ENCODE results near the gene IFNB1.

The IFNB1 gene

GRCh38 chr9:21104787-21105186 is 27.0 kb upstream of the IFNB1 start:
- H3K27ac ChIP-seq, result no peak overlapping the region
- no peak for DNase-seq (ENCODE audit: low spot score)
- CTCF ChIA-PET, result interaction anchor here (0.6 to 1.2 kb wide), 6 partner anchors 9 to 1193 kb away, joined by 3 to 5 read pairs (median 3); no protein-coding TSS in a partner anchor
- TF ChIP-seq, protein P1, sequence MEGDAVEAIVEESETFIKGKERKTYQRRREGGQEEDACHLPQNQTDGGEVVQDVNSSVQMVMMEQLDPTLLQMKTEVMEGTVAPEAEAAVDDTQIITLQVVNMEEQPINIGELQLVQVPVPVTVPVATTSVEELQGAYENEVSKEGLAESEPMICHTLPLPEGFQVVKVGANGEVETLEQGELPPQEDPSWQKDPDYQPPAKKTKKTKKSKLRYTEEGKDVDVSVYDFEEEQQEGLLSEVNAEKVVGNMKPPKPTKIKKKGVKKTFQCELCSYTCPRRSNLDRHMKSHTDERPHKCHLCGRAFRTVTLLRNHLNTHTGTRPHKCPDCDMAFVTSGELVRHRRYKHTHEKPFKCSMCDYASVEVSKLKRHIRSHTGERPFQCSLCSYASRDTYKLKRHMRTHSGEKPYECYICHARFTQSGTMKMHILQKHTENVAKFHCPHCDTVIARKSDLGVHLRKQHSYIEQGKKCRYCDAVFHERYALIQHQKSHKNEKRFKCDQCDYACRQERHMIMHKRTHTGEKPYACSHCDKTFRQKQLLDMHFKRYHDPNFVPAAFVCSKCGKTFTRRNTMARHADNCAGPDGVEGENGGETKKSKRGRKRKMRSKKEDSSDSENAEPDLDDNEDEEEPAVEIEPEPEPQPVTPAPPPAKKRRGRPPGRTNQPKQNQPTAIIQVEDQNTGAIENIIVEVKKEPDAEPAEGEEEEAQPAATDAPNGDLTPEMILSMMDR (conservative IDR thresholded peaks at IDR 0.05; ENCODE audit: low read depth), result no peak
- POLR2A ChIA-PET (ENCODE audit: low non-redundant PET), result no interaction called here

GRCh38 chr9:21102305-21102704 is 24.6 kb upstream of the IFNB1 start:
- ChIA-PET POLR2A (ENCODE audit: low non-redundant PET) (no interaction called here), CTCF (interaction anchor here (1.9 kb wide), 1 partner anchor 9 kb away, joined by 7 read pairs; no protein-coding TSS in a partner anchor)
- DNase-seq (ENCODE audit: low spot score), result no peak
- H3K27ac ChIP-seq, result no peak overlapping the region
- TF ChIP-seq, protein P1 (conservative IDR thresholded peaks at IDR 0.05; ENCODE audit: low read depth), result no peak

DNA sequence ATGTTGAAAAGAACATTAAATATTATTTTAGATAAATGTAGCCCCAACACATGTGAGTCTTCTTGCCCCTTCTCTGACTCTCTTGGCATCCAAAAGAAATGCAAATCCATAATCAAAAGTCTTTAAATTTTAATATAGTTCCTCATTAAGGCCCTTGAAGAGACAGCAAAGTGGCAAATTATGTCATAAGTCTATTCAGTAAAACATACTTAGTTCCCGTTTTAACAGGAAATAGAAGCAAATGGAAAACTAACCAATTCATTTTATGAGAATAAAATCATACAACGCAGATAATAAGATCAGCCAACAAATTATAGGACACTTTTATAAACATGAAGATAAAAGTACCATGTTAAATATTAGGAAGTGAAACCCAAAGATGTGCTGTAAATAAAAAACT is 20.1 kb upstream of the IFNB1 start:
- no peak for DNase-seq (ENCODE audit: low spot score)
- no peak overlapping the region for H3K27ac ChIP-seq
- ChIA-PET CTCF (no interaction called here), POLR2A (ENCODE audit: low non-redundant PET) (no interaction called here)
- TF ChIP-seq, protein P1 (conservative IDR thresholded peaks at IDR 0.05; ENCODE audit: low read depth), result no peak

DNA sequence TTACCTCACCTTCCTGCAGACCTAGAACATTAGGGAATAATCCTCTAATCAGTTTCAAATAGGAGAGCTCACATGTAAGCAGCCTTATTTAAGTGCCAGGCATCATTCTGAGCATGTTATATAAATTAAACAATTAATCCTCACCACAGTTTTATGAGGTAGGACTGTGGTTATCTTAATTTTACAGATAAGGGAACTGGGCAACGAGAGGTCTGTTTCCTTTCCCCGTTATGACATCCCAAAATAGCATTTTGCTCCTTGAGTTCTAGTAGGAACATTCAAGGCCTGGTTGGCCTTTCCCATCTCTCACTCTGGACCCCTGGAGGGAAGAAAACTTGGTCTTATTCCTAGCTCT is 19.1 kb upstream of the IFNB1 start:
- ChIA-PET POLR2A (ENCODE audit: low non-redundant PET) (no interaction called here), CTCF (no interaction called here)
- TF ChIP-seq, protein P1 (conservative IDR thresholded peaks at IDR 0.05; ENCODE audit: low read depth), result no peak
- no peak for DNase-seq (ENCODE audit: low spot score)
- H3K27ac ChIP-seq, result no peak overlapping the region

- ChIA-PET POLR2A (ENCODE audit: low non-redundant PET) (no interaction called here), CTCF (interaction anchor here (0.6 kb wide), 1 partner anchor 9 kb away, joined by 3 read pairs; no protein-coding TSS in a partner anchor)
- peak; percentile 65 for DNase-seq (ENCODE audit: low spot score)
- TF ChIP-seq, protein P1 (conservative IDR thresholded peaks at IDR 0.05; ENCODE audit: low read depth), result no peak
- no peak overlapping the region for H3K27ac ChIP-seq
Measured at GRCh38 chr9:21096172-21096900, 18.6 kb upstream of the IFNB1 start.

DNA sequence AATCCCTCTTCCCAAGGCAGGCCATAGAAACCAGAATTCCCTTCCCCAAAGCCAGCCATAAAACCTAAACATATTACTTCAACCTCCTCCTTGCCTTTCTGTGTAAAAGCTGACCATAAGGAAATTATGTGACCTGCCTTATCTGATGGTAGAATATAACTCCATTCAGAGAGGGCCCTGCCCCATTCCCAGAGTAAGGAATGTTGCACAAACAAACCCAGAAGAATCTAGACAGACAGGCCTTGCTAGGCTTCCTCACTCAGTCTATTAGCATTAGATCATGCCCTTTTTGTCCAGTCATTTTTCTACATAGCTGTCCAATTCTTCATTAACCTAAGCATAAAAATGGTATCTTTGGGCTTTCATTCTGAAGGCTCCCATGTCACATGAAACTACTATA is 17.8 kb upstream of the IFNB1 start:
- TF ChIP-seq, protein P1 (conservative IDR thresholded peaks at IDR 0.05; ENCODE audit: low read depth), result no peak
- DNase-seq (ENCODE audit: low spot score), result no peak
- POLR2A ChIA-PET (ENCODE audit: low non-redundant PET), result no interaction called here
- CTCF ChIA-PET, result interaction anchor here (0.6 kb wide), 1 partner anchor 9 kb away, joined by 3 read pairs; no protein-coding TSS in a partner anchor
- no peak overlapping the region for H3K27ac ChIP-seq

Data from RWPE1 (cell line).